H1 (cell line): ENCODE measurements around the gene CREG2. TPM values are rescaled to one million over a fixed set of nuclear protein-coding genes. Genes with fewer than 3 reads are reported as not detected.

Experiments
- GTF2F1 ChIP-seq: IDR thresholded peaks from 2 replicates; pipeline ENCODE4 v1.6.1; 2012; ENCODE audit warnings: low read depth, low read length, improper control_type of control experiment, borderline replicate concordance
- RBBP5 ChIP-seq: IDR thresholded peaks from 2 replicates; pipeline ENCODE4 v1.7.1; 2012; ENCODE audit warnings: low read depth, mild to moderate bottlenecking, inconsistent platforms, low read length, moderate library complexity, borderline replicate concordance
- SAP30 ChIP-seq: fragments of 300-600 bp; sonication (generic); IDR thresholded peaks from 2 replicates; pipeline ENCODE4 v1.7.1; 2012; ENCODE audit warnings: low read length, moderate library complexity, mild to moderate bottlenecking, inconsistent platforms; ENCODE audit not compliant: insufficient read depth, insufficient replicate concordance
- SP1 ChIP-seq: IDR thresholded peaks from 2 replicates; pipeline ENCODE4 v1.6.1; 2011; ENCODE audit warnings: low read depth, low read length
- SUZ12 ChIP-seq: fragments of 200-600 bp; sonication (generic); IDR thresholded peaks from 2 replicates; pipeline ENCODE4 v1.6.1; 2012; ENCODE audit warnings: mild to moderate bottlenecking, inconsistent platforms, low read length, moderate library complexity, mixed read lengths
- TAF1 ChIP-seq: IDR thresholded peaks from 2 replicates; pipeline ENCODE4 v1.6.1; 2011; ENCODE audit warnings: mild to moderate bottlenecking, low read depth, low read length
- polyA plus RNA-seq, 7 experiments: library from polyadenylated mRNA; depleted of rRNA in 3 of 7; stranded (reverse) in 5 of 7; unstranded in 2 of 7; fragments of >200 nt in 5 of 7; fragments of 200-250 nt in 2 of 7; gene quantifications; 1 replicate in 5 of 7; 2 replicates in 1 of 7; 4 replicates in 1 of 7; pipeline versions ENCODE4 v1.2.1 to v1.2.3, GENCODE V29; 2011 to 2013; ENCODE audit warnings: missing spikeins in 2 of 7, mixed read lengths in 2 of 7
- total RNA-seq: library from RNA; stranded (reverse); fragmentation: NEBNext Ultra II Directional; extraction: Animal tissue kit (Norgen Biotek cat#: 25700); gene quantifications from 2 replicates; pipeline ENCODE4 v1.2.1, GENCODE V29; 2021
- TF ChIP-seq, protein P1 (sequence below): IDR thresholded peaks from 2 replicates; pipeline ENCODE4 v1.6.1; 2012; ENCODE audit warnings: inconsistent platforms

The CREG2 gene
- total and polyA plus RNA-seq, 2 of the 8 experiments (the other 6 are each of a cell fraction or from before 2014, with no cell fraction given) = 2.0 to 2.2 TPM

DNA sequence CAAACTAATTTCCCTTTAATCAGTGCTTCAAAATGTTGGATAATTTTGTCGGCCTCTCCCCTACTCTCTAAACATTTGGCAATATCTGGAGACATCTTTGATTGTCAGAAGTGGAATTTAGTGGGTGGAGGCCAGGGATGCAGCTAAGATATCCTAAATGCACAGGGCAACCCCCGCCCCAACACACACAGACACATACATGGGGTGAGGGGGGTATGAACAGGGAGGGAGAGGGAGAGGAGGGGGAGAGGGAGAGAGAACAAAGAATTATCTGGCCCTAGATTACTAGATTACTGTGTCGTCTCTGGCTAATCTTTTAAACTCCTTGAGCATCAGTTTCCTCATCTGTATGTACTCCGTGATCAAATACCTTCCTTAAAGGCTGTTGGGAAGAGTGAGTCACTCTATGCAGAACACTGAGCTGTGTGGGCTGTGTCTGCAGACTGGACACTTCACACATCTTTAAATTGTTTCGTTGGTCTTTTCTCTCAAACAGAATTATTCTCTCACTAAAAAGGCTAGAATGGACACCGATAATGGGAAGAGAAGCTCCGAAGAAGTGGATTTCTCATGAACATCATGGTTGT is 81.7 kb downstream of the CREG2 start (continued):
- TF ChIP-seq, protein P1, sequence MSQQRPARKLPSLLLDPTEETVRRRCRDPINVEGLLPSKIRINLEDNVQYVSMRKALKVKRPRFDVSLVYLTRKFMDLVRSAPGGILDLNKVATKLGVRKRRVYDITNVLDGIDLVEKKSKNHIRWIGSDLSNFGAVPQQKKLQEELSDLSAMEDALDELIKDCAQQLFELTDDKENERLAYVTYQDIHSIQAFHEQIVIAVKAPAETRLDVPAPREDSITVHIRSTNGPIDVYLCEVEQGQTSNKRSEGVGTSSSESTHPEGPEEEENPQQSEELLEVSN = no peak
- no peak for TF ChIP-seq RBBP5
- TF ChIP-seq TAF1 = no peak
- TF ChIP-seq GTF2F1 = no peak
- no peak for TF ChIP-seq SUZ12
- no peak for TF ChIP-seq SAP30
- TF ChIP-seq SP1 = no peak
- TF ChIP-seq, all 59 proteins: peak for 0
